Left renal pelvis (tissue), 4 donors: ENCODE results near the gene PDLIM5. TPM values are rescaled to one million over a fixed set of nuclear protein-coding genes. Genes with fewer than 3 reads are reported as not detected.
"Not testable (repeated sequence)": the region's sequence is repeated elsewhere in the genome, so short reads cannot be mapped to it uniquely, and the experiment has no call there.

Experiments
- DNase-seq, 4 donors: peaks; one replicate each; pipeline ENCODE4 v3.0.0-alpha.2; 2013; ENCODE audit warnings: low read depth in 4 of 4, low spot score in 3 of 4
- polyA plus RNA-seq, 4 donors: library from polyadenylated mRNA; unstranded; fragments of 120-200 nt; gene quantifications; one replicate each; pipeline ENCODE4 v1.2.1, GENCODE V29; 2013; ENCODE audit not compliant: insufficient read length in 4 of 4

Gene PDLIM5
- polyA plus RNA-seq, 4 donors: 21.6 to 55.3 (median 48.3) TPM

DNA sequence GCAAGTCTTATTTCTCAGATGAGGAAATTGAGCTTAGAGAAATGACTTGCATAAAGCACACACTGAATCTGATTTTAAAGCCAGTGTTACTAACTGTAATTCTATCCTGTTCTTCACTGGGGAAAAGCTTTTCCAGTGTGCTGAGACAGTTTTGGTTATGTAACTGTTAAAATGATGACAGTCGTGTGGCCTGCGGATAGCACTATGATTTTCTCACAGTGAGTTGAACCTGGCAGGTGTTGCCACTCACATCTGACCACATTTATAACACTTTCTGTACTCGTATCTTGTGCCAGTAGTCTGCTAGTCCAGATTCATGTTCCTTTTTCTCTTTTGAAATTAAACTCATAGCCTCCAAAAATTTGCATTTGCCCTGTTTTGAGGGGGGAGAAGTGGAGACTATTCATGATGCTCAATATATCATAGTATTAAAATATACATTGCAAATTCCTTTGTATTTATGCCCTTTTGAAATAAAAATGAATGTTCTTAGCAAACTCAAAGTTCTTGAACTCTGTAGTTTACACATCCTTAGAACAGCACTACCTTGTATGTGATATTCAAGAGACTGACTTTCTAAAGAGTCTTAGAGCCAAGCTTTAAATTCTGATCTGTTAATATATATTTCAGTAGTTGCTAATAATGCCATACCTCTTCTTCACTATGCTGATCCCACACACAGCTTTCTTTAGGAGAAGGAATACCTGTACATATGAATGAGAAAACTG lies 132.3 kb downstream of the PDLIM5 start:
- DNase-seq: no peak

DNA sequence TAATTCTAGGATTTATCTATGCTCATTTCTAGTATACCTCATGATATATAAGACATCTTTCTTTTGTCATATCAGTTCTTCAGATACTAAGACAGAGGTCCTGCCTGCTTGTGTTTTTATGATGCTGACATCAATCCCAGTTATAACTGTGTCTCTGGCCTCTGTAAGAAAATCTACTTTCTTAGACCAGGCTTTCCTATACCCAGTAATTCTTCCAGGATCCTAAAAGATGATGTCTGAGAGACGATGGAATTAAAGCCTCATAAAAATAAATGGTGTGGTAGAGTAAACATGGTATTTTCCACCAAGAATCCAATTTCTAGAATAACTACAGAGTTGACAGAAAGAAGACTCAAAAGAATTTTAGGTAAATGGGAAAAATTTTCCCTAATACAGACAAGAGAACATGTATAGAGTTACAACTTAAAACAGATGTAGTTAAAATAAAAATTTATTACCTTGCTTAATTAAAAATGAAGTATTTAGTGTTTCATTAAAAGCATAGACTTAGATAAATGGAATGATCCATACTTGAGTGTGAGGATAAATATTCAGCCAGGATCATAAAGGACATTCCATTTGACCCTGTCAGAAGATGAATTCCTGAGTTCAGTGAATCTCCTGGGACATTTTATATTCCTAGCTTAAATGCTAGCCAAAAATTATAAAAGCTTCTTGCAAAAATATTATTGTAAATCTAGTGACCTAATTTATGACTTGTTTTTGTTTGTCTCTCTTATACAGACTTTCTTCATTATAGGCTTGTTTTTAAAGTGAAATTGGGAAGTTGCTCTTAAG lies 137.4 kb downstream of the PDLIM5 start:
- DNase-seq: peak in 1 of 4 donors; percentile 15

DNA sequence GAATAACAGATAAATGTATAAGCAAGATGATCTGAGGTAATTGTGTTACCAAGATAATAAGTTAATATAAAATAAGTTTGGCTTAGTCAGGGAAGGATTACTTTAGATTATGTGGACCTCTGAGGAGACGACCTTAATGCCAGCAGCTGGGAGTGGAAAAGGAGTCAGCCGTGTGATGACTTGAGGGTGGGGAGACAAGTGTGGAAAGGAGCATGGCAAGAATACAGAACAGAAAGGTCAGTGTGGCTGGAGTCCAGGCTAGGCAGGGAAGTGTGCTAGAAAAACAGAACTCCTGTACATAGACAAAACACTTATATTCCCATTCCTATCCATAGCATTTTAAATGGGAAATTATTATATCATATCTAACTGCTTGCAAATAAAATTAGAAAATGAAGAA lies 138.8 kb downstream of the PDLIM5 start:
- no peak for DNase-seq

DNA sequence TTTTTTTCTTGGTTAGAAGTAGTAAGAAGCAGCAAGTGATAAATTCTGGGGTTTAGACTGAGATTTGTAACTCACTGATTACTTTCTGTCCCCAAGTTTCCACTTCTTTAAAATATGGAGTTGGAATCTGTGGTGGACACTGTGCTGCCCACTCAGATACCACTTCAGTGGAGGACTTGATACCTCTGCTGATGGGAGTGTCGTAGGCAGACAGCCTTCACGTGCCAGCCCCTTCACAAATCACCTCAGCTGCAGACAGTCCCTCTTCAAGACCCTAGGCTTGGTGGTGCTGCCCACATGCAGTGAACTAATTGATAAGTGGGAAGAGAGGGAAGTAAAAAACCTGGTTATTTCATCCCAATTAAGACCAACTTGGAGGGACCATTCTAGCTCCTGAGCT lies 139.5 kb downstream of the PDLIM5 start:
- DNase-seq: no peak

DNA sequence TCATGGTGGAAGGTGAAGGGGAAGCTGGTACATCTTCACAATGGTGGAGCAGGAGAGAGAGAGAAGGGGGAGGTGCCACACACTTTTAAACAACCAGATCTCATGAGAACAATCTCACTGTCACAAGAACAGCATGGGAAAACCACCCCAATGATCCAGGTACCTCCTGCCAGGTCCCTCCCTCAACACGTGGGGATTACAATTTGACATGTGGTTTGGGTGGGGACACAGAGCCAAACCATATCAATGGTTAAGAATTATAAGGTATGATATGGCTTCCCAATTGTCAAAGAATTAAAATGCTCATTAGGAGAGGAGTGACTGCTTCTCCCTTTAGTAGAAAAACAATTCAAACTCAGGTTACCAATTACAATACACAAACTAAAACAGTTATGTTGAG lies 143.3 kb downstream of the PDLIM5 start:
- DNase-seq: no peak

DNA sequence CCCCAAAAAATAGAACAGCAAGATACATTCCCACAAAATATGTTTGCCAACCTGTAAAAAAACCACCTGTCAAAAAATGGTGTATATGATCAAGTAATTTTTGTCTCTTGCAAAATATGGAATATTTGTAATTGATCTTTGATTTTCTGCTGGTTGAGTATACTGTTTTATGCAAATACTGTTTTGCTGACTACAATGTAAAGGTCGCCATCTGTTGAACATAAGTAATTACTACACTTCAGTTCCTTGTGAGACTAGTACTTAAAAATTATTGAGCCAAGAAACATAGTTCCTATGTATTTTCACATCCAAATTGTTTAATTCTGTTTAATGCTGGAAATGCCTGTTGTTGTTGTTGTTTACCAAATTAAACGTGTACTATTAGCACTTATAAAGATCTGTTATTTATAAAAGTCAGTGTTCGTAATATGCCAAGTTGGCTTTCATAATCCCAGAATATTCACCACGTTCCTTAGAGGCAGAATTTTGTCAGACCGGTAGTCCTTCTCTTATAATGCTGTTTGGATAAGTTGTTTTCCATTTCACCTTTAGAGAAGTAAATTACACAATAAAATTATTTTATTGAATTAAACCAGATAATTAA lies 144.2 kb downstream of the PDLIM5 start:
- DNase-seq: peak in 1 of 4 donors; percentile 6

DNA sequence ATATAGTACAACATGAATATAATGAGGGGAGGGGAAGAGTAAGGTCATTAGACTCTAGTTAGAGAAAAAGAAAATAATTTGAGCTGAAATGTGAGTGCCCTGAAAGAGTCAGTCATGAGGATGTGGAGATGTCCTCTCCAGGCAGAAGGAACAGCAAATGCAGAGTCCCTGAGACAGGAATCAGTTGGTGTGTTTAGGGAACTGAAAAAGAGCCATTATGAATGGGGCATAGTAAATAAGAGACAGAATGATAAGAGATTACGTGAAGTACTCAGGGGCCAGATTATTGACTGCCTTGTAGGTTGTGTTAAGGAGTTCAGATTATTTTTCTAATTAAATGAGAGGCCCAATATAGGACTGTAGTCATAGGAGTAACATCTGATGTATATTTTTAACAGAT lies 147.0 kb downstream of the PDLIM5 start:
- no peak for DNase-seq

DNA sequence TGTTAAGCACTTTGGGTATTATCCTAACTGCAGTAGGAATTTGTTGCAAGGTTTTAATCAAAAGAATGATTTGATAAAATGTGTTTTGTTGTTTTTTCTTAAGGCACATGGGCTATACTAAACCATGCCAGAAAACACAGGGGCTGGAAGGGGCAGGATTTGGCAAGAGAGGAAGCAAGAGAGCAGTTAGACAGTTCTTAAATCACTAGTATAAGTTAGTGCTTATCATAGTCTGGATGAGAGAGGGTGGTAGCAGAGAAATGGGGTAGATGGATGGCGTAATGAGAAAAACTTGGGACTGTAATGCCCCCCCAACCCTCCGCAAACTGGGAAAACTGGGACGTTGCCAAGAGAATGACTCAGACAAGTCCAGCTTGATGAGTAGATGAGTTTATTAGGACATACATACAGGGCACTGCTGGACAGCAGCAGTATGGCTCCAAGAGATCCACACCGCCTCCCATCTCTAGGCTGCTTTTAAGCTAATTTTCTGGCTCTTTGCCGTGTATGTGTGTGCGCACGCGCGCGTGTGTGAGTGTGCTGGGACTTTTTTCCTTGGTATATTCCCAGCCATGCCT lies 151.5 kb downstream of the PDLIM5 start:
- no peak for DNase-seq

DNA sequence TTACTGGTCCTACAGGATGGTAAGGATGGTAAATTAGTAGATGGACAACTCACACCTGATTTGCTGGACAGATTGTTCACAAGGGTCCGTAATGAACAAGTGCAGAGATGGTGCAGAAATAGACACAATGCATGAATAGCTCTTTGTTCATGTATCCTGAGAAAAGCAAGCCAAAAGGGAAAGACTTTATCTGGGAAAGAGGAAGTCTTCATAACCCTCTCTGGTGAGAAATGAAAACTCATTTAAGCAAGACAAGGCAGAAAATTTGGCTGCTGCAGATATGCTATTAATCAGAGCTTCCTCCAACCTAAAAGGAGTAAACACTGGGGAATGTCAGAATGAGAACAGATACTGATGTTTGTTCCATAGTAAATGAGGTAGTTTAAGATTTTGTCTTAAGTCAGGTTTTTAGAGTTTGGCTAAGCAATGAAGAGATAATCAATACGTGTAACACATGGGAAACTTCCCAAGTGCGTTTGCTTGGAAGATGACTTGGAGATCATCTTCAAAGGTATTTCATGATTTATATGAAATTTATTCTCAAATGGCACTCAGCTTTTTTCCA lies 153.6 kb downstream of the PDLIM5 start:
- DNase-seq: no peak

DNA sequence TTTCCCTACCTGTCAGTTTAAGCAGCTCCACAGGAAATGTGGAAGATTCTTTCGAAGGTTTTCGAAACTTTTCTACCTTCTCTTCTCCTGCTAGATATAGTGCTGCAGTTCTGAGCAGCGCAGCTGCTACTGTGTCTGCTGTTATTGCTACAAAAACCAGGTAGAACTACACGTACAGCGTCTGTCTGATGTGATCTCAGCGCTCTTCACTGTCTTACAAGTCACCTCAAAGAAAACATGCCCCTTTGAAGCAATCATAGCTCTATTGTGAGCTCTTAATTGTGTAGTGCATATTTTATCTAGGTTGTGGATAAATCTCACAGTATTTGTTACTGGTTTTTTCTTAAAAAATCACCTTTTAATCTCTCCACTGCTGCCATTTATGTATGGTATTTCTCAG lies 158.4 kb downstream of the PDLIM5 start:
- no peak for DNase-seq

DNA sequence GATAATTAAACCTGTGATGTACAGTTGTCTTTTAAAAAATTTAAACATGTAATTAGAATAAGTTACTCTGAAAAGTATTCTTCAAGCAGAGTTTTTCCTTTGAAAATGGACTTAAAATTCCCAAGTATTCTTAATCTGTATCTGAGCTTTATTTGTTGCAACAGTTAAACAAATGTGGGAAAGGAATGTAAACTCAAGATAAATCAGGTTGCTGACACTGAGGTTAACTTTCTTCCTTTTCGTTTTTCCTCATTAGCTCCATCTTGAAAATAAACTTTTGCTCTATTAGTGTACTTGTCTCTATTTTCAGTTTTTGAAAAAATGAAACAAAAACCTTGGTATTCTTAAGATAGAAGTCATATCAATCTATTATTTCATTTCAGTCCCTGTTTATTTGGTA lies 161.5 kb downstream of the PDLIM5 start:
- no peak for DNase-seq

DNA sequence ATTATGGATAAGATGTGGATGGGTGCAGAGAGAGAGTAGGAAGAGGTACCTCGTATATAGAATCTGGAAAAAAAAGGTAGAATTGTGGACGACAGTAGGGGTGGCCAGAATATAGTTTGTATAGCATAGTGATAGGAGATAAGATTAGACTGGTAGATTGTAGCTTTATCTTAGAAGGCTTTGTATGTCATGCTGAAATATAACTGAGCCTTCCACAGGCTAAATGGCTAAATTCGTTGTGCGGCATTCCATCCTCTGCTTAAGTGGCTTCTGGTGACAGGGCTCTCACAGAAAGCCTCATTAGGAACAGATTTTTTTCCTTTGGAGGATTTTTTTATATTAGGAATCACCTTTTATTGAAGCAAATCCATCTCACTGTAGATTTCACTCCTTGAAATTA lies 163.7 kb downstream of the PDLIM5 start:
- DNase-seq: no peak

DNA sequence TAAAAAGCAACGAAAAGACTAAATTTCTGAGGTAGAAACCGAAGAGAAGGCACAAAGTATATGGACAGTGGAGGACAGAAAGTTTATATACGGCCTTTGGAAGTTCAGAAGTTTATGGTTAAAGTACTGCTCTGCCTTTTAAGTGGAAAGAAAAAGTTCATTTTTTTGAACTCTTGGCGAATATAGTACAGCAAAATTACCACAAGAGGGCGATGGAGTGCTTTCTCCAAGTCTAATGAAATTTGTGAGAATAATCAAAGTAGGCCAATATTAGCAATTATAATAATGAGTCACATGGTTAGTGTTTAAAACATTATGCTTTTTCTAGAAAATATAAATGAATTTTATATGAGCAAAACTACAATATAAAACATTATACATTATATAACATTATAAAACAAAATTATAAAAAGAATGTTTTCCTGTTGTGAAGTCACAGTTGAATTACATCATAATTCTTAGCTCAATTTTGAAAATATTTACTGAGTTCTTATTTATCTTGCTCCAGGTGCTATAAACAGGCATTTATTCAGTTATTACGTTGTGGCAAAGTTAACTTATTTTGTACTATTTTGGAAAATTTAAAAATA lies 169.8 kb downstream of the PDLIM5 start:
- DNase-seq: no peak

DNA sequence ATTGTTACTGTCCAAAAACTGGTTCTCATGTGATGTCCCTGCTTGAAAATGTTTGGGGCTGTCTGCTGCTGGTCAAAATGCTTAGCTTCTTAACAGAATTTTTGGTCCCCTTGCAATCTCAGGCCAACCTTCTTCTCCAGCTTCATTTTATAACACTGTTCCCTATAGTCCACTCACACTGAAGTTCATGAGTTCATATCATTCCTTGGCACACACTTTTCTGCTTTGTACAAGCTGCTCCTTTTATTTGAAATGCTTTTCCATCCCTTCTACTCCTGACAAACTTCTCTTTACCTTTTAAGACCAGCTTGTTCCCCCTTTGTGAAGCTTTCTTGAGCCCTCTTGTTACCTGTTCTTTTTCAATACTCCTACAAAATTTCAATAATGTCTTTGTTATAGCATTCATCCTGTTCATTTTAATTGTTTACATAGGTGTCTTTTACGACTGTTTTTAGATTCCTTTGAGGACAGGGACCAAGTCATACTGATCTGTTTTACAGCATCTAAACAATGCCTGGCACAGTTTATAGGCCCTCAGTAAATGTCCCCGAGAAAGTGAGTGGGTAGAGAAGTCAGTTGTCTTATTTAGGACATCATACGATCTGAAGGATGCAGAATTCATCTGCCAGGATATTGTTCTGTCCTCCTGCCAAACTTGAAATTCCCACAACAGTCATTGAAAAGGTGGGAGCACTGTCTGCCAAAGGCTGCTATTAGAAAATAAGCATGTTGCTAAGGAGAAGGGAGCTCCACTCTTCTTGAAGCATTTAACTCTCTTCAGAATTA lies 171.6 kb downstream of the PDLIM5 start:
- no peak for DNase-seq

DNA sequence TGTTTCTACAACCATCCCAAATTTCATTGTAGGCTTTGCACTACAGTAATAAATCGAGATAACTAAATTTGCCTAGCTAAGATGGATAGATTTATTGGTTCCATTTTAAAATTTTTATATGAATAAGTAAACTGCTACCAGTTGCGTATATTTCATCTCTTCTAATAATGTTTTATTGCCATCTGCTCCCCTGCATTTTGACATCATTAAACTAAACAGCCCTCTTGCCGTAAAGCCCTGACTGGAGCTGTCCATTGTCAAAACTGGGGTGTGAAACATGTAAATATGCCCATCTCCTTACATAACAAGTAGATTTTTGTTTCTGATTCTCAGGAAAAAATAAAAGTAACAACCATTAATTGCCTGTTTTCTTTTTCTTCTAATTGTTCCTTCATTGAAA lies 175.2 kb downstream of the PDLIM5 start:
- no peak for DNase-seq

DNA sequence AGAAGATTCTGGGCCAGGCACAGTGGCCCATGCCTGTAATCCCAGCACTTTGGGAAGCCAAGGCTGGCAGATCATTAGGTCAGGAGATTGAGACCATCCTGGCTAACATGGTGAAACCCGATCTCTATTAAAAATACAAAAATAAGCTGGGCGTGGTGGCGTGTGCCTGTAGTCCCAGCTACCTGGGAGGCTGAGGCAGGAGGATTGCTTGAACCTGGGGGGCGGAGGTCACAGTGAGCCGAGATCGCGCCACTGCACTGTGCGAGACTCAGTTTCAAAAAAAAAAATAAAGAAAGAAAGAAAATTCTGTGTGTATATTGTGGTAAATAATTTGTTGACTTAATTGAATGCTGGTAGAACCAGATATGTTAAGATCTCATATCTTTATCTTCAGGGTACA lies 177.3 kb downstream of the PDLIM5 start:
- not testable (repeated sequence) for DNase-seq

DNA sequence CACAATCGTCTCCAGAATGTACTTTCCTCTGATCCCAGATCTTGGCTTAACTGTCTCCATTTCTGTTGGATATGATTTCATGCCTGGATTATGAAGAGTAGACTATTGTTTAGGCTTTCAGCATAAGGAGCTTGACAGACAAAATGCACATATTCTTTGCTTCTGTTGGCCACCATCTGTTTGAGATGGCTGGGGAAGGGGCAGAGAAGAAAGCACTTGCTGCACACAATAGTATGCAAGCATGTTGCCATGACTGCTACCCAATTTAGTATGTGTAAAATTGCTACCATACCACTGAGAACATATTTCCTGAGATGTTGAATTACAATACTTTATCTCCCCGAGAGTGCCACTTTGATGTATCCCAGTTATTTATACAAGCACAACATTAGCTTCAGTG lies 178.1 kb downstream of the PDLIM5 start:
- DNase-seq: no peak

DNA sequence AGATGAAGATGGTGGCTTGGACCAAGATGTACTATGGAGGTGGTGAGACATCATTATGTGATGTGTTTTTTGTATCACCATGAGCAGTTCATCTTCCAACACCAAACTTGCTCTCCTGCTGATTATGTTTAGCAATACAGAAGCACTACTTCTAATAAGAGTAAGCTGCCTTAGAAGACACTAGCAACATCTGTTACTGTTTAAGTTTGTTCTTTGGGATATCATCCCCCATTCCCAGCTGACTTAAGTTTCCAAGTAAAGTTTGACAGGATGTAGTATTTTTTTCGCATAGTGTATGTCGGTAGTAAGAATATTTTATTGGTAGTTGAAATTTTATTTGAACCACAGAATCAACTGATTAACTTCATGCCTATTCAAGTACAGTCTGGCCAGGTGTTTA lies 182.5 kb downstream of the PDLIM5 start:
- no peak for DNase-seq

DNA sequence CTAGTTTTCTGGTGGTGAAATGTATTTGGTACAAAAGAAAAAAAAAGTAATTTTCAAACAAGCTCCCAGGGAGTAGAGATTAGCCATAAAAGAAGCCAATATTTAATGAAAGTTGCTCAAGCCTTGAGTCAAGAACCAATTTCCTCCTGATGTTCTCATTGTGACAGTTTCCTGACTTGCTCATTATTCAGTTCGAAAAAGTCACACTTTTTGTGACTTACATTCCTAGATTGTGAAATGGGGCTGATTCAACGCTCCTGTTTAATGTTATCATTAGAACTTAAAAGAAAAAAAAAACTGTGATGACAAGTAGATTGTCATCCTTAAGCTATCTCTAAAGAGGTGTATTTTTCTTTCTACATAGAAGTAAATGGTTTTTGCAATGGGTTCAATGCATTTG lies 183.4 kb downstream of the PDLIM5 start:
- no peak for DNase-seq

DNA sequence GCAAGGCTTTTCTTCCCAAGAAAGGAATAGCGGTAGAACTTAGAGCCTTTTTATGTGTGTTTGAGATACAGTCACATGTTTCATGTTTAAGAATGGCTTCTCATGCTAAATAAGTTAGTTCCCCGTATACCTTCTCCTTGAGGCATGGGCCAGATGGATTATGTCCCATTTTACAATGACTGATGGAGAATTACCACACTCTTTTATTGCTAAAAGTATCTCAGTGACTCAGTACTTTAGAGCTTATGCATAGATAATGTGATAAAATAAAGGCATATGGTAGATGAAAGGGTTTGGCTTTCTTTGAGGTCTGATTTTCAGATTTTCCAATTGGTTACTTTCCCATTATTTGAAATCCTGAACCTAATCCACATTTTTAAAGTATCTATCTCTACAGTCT lies 184.3 kb downstream of the PDLIM5 start:
- DNase-seq: no peak
